Activated T-cell treated with anti-CD3 and anti-CD28 coated beads, Interleukin-2, amount 50 U/mL, for 48 hours (primary cell): Measurements from ENCODE around the gene PACSIN1.

Source experiments
- DNase-seq, 2 experiments: peaks; one replicate each; pipeline ENCODE4 v3.0.0-alpha.2; 2020

The PACSIN1 gene

DNA sequence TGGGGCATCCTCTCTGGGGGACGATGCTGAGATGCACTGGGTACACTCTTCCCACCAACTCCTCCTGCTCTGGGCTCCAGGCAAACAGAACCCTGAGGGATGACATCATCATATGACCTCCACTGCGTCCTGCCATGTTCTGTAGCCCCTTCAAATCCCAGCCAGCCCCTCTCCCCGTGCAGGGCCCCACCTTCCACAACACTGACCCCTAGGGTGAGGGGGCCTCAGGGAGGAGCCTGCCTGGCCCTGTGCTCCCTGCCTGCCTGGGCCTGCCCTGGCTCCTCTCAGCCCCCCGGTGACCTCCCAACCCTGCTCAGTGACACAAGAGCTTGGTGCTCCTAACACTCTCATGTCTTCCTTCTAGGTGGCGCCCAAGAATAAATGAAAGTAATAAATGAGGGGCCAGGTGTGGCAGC lies 99.9 kb downstream of the PACSIN1 start:
- no peak for DNase-seq

DNA sequence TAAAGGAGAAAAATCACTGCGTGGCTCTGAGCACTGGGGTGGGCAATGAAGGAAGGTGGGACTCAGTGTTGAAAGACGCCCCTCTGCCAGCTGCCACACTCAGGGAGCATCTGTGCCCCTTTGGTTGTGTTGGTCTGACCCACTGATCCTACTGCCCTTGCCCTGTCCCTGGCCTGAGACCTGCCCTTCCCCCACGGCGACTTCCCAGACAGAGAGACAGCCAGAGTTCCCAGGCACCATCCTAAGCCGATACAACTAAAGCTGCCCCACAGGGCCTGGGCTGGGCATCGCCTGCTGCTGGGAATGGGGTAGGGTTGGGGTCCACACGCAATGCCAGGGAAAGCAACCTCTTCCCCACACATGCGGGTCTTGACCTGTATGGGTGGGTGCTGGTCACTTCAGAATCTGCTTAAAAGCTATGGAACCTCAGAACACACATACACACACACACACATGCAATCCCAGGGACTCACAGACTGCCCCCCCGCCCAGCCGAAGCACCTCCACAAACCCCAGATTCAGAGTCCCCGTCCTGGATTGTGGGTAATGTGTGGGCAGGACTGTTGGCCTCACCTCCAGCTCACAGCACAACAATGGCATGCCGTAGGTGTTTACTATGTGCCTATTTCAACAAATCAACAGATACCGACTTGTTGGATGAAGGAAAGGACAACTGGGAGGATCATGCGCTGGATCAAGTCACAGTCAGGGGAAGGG lies 101.1 kb downstream of the PACSIN1 start:
- DNase-seq: no peak

DNA sequence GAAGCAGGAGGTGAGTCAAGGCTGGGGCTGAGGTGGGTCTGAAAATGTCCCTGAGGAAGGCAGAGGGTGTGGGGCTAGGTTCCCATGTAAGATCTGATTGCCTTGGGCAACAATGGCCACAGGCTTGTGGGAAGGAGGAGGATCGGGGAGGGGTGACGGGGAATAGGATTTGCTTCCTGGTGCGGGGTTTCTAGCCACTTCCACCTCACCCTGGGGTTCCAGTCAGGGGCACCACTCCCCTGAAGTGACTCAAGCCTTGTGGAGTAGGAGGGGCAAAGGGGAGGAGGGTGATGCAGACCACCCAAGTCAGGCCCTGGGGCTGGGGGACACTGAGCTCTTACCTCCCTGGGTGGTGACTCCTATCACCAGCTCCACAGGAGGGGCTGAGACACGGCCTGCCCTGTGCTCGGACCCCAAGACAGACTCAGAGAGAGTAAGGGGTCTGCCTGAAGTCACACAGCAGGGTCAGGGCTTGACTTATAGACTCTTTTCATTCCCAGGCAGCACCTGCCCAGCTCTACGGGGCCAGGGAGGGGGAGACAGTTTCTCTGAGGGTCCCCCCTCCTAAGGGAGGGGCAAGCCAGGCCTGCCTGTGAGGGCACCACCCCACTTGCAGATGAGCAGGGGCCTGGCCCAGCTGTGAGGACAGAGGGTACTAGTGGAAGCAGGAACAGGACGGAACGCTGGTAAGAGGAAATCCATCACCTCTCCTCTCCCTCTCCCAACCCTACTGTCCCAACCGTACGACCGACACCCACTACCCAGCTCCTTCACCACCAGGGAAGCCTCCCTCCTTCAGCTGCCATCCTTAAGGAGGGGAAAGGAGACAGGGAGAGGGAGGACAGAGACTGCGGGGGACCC lies 102.7 kb downstream of the PACSIN1 start:
- no peak for DNase-seq

DNA sequence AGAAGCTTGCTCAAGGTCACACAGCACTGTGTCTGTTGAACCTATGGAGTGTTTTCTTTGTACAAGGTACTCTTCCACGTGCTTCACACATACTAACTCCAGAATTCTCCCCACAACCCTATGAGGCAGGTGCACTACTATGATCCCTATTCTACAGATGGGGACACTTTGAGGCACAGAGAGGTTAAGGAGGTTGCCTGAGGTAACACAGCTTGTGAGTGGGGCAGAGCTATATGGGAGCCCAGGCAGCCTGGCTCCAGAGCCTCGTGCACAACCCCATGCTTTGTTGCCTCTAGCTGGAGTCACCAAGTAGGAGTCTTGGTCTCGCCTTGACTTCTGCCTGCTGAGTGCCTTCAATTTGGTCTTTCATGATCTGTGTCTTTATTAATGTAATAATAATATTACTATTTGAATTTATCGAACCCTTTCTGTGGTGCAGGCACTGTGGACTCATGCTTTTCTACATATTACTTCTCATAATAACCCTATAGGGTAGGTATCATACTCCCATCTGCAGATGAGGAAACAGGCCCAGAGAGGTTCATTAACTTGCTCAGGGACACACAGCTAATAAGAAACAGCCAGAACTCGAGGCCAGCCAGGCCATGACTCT lies 103.6 kb downstream of the PACSIN1 start:
- no peak for DNase-seq

- DNase-seq: no peak
These were observed 104.4 kb downstream of the PACSIN1 start for GRCh38 chr6:34570066-34570833.

DNA sequence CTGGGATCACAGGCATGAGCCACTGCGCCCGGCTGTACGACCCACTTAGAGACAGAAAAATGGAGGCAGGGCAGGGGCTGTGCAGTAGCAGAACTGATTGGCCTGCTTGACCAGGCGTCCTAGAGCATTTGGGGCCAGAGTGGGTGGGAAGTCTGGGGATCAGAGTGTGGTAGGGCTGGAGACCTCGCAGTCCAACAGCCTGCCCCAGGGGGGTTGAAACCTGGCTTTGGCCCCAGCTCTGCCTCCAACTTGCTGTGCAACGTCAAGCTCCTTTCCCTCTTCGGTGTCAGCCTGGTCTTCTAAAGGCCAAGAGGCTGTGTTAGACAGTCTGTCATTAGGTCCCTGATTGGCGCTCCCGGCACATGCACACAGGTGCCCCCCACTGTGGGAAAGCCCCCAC lies 105.5 kb downstream of the PACSIN1 start:
- DNase-seq: no peak

DNA sequence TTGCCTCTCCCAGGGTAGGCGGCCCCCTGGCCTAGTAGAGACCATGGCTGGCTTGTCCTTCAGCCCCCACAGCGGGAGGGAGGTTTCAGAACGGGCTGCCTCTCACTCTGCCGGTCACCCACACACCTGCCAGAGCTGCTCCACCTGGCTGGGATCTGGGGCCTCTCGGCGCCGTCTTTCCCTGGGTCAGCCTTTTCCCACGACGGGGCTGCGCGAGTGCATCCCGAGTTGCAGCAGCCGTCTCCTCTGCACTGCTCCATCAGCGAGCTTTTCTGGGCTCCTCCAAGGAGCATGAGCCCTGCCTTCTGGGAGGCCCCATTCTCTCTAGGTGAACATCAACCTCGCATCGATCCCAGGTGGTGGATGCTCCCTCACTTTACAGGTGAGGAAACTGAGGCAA lies 106.1 kb downstream of the PACSIN1 start:
- no peak for DNase-seq

GRCh38 chr6:34572585-34572984 lies 106.7 kb downstream of the PACSIN1 start:
- DNase-seq: no peak

DNA sequence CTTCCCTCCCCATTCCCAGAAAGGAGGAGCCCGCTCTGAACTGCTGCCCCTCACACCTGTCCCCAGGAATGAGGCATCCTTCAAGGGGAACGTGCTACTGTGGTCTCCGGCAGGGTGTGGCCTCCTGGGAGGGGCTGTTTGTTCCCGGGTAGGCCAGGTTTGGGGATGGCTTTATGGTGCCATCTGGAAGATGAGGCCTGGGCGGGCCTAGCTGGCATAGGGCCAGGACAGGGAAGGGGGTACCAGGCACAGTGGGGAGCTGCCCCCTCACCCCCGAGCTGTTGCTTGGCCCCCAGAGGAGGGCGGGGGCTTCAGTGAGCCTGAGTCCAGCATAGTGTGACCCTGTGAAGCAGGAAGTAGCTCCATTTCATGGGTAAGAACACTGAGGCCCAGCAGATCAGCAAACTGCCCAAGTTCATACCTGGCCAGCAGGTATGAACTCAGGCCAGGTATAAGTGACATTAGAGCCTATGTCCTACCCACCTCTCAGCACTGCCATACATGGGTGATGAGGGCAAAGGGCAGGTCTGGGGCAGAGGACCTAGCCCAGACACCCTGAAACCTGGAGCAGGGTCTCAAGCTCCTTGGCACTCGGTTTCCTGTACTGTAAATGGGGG lies 107.8 kb downstream of the PACSIN1 start:
- no peak for DNase-seq

GRCh38 chr6:34574647-34575293 lies 108.9 kb downstream of the PACSIN1 start:
- no peak for DNase-seq

DNA sequence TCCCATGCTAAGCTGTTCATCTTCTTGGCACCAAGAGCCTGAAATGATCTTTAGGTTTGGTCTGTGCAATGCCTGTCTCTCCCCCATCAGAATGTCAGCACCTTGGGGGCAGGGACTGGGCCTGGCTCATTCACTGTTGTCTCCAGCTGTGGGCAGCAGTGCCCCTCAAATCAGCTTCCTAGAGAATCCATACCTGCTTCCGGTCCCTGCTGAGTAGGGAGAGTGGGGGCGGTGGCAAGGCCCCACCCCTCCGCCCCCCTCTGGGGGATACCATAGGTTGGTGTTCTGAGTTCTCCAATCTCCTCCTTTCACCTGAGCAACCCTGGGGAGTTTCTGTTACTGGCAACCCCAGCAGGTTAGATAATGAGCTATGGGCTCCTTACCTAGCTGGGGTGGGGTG lies 109.5 kb downstream of the PACSIN1 start:
- DNase-seq: no peak

- DNase-seq: no peak
These were observed 110.5 kb downstream of the PACSIN1 start for GRCh38 chr6:34576286-34576955.

DNA sequence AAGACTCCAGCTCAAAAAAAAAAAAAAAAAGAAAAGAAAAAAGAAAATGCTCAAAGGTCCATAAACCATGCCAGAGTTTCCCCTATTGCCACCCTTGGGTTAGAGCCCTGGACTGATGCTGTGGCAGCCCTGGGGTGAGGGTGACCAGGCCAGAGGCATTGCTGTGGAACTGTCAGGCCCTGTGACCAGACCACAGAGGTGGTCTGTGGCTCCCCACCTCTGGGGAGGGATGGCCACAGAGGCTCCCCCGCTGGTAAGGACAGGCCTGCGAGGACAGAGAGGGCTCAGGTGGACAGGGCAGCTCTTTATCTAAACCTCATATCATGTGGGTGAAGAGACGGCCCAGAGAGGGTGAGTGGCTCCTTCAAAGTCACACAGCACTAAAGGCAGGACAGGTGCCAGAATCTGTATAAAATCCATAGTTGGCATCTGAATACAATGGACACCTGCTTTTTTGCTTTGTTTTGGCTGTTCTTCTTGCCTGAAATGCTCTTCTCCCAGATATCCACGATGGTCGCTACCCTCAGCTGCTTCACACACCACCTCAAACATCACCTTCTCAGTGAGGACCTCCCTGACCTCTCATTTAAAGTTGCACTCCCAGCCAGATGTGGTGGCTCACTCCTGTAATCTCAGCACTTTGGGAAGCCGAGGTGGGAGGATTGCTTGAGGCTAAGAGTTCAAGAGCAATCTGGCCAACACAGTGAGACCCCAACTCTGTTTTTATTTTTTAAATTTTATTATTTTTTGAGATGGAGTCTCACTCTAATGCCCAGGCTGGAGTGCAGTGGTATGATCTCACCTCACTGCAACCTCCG lies 112.8 kb downstream of the PACSIN1 start:
- DNase-seq: no peak

GRCh38 chr6:34580707-34581560 lies 115.1 kb downstream of the PACSIN1 start:
- no peak for DNase-seq

DNA sequence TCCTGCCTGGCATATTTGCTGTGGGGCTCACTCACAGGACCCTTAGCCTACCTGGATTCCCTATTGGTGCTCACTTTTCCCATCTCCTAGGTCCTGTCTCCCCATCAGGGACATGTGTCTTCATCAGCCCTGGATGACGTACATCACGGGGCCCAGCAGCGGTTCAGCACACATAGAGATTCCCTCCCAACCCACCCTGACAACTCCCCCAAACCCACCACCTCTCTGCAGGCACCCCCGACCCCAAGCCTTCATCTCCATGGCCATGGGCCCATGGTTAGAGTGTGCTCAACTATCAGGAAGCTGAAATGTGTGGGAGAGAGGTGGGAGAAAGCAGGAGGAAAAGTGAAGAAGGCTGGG lies 115.7 kb downstream of the PACSIN1 start:
- DNase-seq: no peak

- DNase-seq: no peak
These were observed 117.6 kb downstream of the PACSIN1 start for GRCh38 chr6:34583461-34583860.

DNA sequence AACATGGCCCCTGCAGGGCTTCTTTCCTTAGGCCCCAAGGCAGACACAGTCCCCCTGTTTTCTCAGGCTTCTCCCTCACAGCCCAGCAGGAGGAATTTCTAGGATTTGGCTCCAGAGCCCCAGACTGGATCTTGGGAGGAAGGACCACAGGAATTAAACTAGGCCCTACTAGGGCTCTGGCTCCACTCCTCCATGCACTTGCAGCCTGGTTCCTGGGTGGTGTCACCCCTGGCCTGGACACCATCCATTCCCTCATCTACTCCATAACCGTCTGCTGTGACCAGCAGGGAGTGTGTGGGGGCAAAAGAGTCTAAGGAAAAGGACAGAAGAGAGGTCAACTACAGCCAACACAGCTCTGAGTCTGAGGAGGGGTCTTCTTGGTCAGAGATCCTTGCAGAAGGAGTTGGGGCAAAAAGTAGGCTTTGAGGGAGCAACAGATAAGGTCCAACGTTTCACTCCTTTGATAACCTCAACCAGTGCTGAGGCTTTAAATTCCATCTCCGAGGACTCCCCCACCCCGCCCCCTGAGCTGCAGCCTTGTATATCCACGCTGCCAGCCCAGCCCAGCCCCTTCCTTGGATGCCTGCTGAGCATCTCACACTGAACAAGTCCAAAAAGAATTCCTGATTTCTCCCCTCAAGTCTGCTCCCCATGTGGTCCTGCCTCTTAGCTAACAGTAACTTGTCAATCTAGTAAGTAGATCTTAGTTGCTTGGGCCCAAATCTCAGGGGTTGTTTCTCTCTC lies 118.2 kb downstream of the PACSIN1 start:
- DNase-seq: no peak

- no peak for DNase-seq
These were observed 118.8 kb downstream of the PACSIN1 start for GRCh38 chr6:34584694-34585093.
